Kidney (tissue), 14 donors: ENCODE measurements around the gene CA4. TPM values are rescaled to one million over a fixed set of nuclear protein-coding genes. Genes with fewer than 3 reads are reported as not detected.

ENCODE experiments used
- DNase-seq, 5 donors: peaks; one replicate each; pipeline ENCODE4 v3.0.0-alpha.2; 2013 to 2020
- FAIRE-seq: peaks from 2 replicates; lab custom pipeline; 2012; peaks lifted over from hg19 to GRCh38; lab: Jason Lieb, UNC
- H3K27ac ChIP-seq, 2 donors: one replicate each; pipeline ENCODE4 v1.7.0; 2013; ENCODE audit warnings: low read depth in 2 of 2, low read length in 2 of 2, inconsistent platforms in 1 of 2
- H3K27me3 ChIP-seq: one replicate; pipeline ENCODE4 v1.7.1; 2013; ENCODE audit warnings: low read length, inconsistent platforms; ENCODE audit not compliant: control insufficient read depth, insufficient read depth
- H3K36me3 ChIP-seq, 3 donors: one replicate each; pipeline versions ENCODE4 v1.7.0 to v1.7.1; 2013; ENCODE audit warnings: low read length in 3 of 3, control low read depth in 1 of 3, inconsistent platforms in 1 of 3; ENCODE audit not compliant: insufficient read depth in 3 of 3, control insufficient read depth in 2 of 3
- H3K4me1 ChIP-seq, 3 donors: one replicate each; pipeline versions ENCODE4 v1.7.0 to v1.7.1; 2013; ENCODE audit warnings: low read length in 3 of 3, inconsistent platforms in 1 of 3, low read depth in 1 of 3; ENCODE audit not compliant: control insufficient read depth in 2 of 3, insufficient read depth in 2 of 3
- H3K4me3 ChIP-seq, 3 donors: one replicate each; pipeline versions ENCODE4 v1.7.0 to v1.8.1; 2013; ENCODE audit warnings: low read length in 3 of 3, control low read depth in 1 of 3, inconsistent platforms in 1 of 3
- H3K9ac ChIP-seq, 3 donors: one replicate each; pipeline versions ENCODE4 v1.7.0 to v1.7.1; 2013; ENCODE audit warnings: low read length in 3 of 3, control low read depth in 1 of 3, inconsistent platforms in 1 of 3
- H3K9me3 ChIP-seq, 3 donors: one replicate each; pipeline versions ENCODE4 v1.7.0 to v1.7.1; 2013; ENCODE audit warnings: low read length in 3 of 3, control low read depth in 1 of 3, inconsistent platforms in 1 of 3; ENCODE audit not compliant: control insufficient read depth in 2 of 3, insufficient read depth in 1 of 3
- intact Hi-C: fragments of 100-400 bp; cut with DNase I; formaldehyde crosslinking; loops from one replicate; pipeline ENCODE4 v1.11.1; 2022
- polyA plus RNA-seq: library from polyadenylated mRNA; stranded (reverse); fragments of 350-450 nt; fragmentation: Illumina TruSeq; extraction: RNeasy Lipid Tissue Mini Kit (QIAGEN cat#74804); gene quantifications from one replicate; pipeline ENCODE4 v1.2.3, GENCODE V29; 2014; ENCODE audit warnings: low read depth, low replicate concordance; ENCODE audit not compliant: insufficient read depth
- total RNA-seq: library from RNA; stranded (reverse); fragmentation: NEBNext Ultra II Directional; extraction: Animal tissue kit (Norgen Biotek cat#: 25700); gene quantifications from one replicate; pipeline ENCODE4 v1.2.1, GENCODE V29; 2021
- TF ChIP-seq, protein P1 (sequence below): IDR thresholded peaks from 3 replicates; pipeline ENCODE4 v1.5.1; 2012; ENCODE audit warnings: mild to moderate bottlenecking, moderate library complexity, borderline replicate concordance; ENCODE audit not compliant: insufficient read depth; ENCODE audit errors: extremely low read depth
- donor health status: control.
- donor health status: control.
- donor health status: control.
- donor health status: control.
- donor health status: control.
- donor health status: DM: yes; HTN: yes; CAD: no.
- donor health status: Normal renal cell carcinoma (clear cell type).

CA4 gene
- total and polyA plus RNA-seq, 2 donors from 2014 or later: 25.3 to 102 TPM

- intact Hi-C loops: no loop called here
- FAIRE-seq (no peak), DNase-seq (peak in 1 of 5 donors; percentile 30)
- no peak overlapping the region for H3K27ac ChIP-seq
- H3K9ac ChIP-seq: no peak overlapping the region
- H3K4me3 ChIP-seq: peak overlapping the region; percentile 2 to 94 (median 87)
- H3K4me1 ChIP-seq: peaks cover 0 to 7% (median 5%) of the 10 kb centered on the region in 3 donors
- TF ChIP-seq, protein P1, sequence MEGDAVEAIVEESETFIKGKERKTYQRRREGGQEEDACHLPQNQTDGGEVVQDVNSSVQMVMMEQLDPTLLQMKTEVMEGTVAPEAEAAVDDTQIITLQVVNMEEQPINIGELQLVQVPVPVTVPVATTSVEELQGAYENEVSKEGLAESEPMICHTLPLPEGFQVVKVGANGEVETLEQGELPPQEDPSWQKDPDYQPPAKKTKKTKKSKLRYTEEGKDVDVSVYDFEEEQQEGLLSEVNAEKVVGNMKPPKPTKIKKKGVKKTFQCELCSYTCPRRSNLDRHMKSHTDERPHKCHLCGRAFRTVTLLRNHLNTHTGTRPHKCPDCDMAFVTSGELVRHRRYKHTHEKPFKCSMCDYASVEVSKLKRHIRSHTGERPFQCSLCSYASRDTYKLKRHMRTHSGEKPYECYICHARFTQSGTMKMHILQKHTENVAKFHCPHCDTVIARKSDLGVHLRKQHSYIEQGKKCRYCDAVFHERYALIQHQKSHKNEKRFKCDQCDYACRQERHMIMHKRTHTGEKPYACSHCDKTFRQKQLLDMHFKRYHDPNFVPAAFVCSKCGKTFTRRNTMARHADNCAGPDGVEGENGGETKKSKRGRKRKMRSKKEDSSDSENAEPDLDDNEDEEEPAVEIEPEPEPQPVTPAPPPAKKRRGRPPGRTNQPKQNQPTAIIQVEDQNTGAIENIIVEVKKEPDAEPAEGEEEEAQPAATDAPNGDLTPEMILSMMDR: no peak
- no peaks in the 10 kb centered on the region for H3K36me3 ChIP-seq
- no peaks in the 10 kb centered on the region for H3K9me3 ChIP-seq
- H3K27me3 ChIP-seq: peaks cover 25% of the 10 kb centered on the region
These were observed 13.7 kb upstream of the CA4 start for GRCh38 chr17:60135951-60136666.

DNA sequence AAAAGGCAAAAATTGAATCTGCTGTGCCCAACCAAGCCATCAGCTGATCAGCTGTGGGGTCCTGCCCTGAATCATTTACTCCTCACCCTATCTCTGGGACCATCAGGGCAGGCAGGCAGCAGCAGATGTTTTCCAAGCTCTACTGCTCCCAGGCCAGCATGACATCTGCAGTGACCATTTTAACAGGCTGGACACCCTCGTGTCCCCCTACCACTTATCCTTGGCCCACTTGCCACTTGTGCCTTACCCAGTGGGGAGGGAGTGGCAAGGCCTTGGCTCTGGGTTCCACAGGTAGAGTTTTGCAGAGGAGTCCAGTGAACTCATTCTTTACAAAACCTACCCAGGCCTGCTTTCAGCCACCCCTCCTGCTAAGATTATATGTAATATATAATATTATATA, 12.0 kb upstream of the CA4 start:
- no peak for FAIRE-seq
- no peaks in the 10 kb centered on the region for H3K36me3 ChIP-seq
- H3K27ac ChIP-seq: no peak overlapping the region
- H3K9ac ChIP-seq: no peak overlapping the region
- peaks cover 0 to 11% (median 10%) of the 10 kb centered on the region in 3 donors for H3K4me1 ChIP-seq
- H3K4me3 ChIP-seq: no peak overlapping the region
- intact Hi-C loops: no loop called here
- H3K9me3 ChIP-seq: no peaks in the 10 kb centered on the region
- DNase-seq: peak in 1 of 5 donors; percentile 8
- TF ChIP-seq, protein P1: no peak
- H3K27me3 ChIP-seq: peaks cover 30% of the 10 kb centered on the region

DNA sequence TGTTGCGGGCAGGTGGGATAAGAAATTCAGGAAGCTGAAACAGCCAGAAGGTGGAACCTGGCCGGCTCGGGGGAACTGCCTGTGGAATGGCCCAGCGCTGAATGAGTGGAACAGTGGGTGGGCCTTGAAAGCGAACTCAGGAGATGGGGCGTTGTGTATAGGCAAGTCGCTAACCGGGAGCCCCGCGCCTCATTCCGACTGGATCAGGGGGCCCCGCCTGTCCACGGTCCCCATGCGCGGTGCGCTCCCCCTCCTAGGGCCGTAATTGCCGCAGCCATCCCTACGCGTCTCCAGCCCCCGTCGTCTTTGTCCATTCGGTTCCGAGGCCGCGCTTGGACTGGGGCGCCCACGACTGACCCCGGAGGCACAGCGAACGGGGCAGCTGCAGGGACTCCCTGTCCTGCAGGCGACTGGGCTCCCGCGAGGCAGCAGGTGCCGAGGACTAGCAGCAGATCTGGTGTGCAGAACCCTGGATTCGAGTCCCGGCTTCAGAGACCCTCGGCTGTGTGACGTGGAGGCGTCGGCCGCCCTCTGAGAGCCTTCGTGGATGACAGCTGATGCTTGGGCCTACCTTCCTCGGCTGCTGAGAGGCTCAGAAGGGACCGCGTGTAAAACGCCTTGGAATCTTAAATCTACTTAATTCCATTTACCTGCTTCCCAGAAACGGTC, 10.9 kb upstream of the CA4 start:
- Histone ChIP-seq H3K9ac (no peak overlapping the region), H3K27ac (no peak overlapping the region), H3K4me3 (no peak overlapping the region), H3K27me3 (peaks cover 30% of the 10 kb centered on the region), H3K36me3 (no peaks in the 10 kb centered on the region), H3K9me3 (no peaks in the 10 kb centered on the region), H3K4me1 (peaks cover 0 to 18% (median 13%) of the 10 kb centered on the region in 3 donors)
- DNase-seq: peak in 1 of 5 donors; percentile 61
- FAIRE-seq: no peak
- intact Hi-C loops: no loop called here
- TF ChIP-seq, protein P1: no peak
